Daoy (cell line): ENCODE results near the gene KSR2. TPM values are rescaled to one million over a fixed set of nuclear protein-coding genes. Genes with fewer than 3 reads are reported as not detected.
"Not testable (repeated sequence)": the region's sequence is repeated elsewhere in the genome, so short reads cannot be mapped to it uniquely, and the experiment has no call there.

Experiments used
- DNase-seq: peaks from one replicate; pipeline ENCODE4 v3.0.0-alpha.2; 2015; ENCODE audit warnings: low read depth
- total RNA-seq: library from RNA; depleted of rRNA; stranded (reverse); fragments of >200 nt; shearing (Covaris generic); gene quantifications from 2 replicates; pipeline ENCODE4 v1.2.3, GENCODE V29; 2014

The KSR2 gene
- total RNA-seq, 1 experiment from 2014 or later: 0.29 TPM

GRCh38 chr12:117761528-117762100 is 207.2 kb downstream of the KSR2 start:
- no peak for DNase-seq

- DNase-seq: no peak
Observed at GRCh38 chr12:117760990-117761389, 207.8 kb downstream of the KSR2 start.

- DNase-seq: no peak
Observed at GRCh38 chr12:117750657-117751056, 218.1 kb downstream of the KSR2 start.

GRCh38 chr12:117749431-117749830 is 219.4 kb downstream of the KSR2 start:
- no peak for DNase-seq

GRCh38 chr12:117746358-117746757 is 222.4 kb downstream of the KSR2 start:
- not testable (repeated sequence) for DNase-seq

GRCh38 chr12:117744418-117744817 is 224.4 kb downstream of the KSR2 start:
- DNase-seq: no peak

- no peak for DNase-seq
Observed at GRCh38 chr12:117743761-117744160, 225.0 kb downstream of the KSR2 start.

GRCh38 chr12:117742721-117743120 is 226.1 kb downstream of the KSR2 start:
- DNase-seq: peak; percentile 10

- no peak for DNase-seq
Observed at GRCh38 chr12:117738233-117738632, 230.6 kb downstream of the KSR2 start.

- no peak for DNase-seq
Observed at GRCh38 chr12:117733549-117733805, 235.3 kb downstream of the KSR2 start.

GRCh38 chr12:117732761-117733548 is 235.8 kb downstream of the KSR2 start:
- DNase-seq: no peak

GRCh38 chr12:117731131-117731530 is 237.7 kb downstream of the KSR2 start:
- not testable (repeated sequence) for DNase-seq

GRCh38 chr12:117727301-117727700 is 241.5 kb downstream of the KSR2 start:
- no peak for DNase-seq

- DNase-seq: no peak
Observed at GRCh38 chr12:117724543-117724942, 244.2 kb downstream of the KSR2 start.

- DNase-seq: no peak
Observed at GRCh38 chr12:117718559-117718958, 250.2 kb downstream of the KSR2 start.

- DNase-seq: no peak
Observed at GRCh38 chr12:117718141-117718540, 250.6 kb downstream of the KSR2 start.

GRCh38 chr12:117714203-117714602 is 254.6 kb downstream of the KSR2 start:
- no peak for DNase-seq

GRCh38 chr12:117710121-117710520 is 258.7 kb downstream of the KSR2 start:
- DNase-seq: no peak

GRCh38 chr12:117707861-117708260 is 260.9 kb downstream of the KSR2 start:
- DNase-seq: no peak

GRCh38 chr12:117703584-117703983 is 265.2 kb downstream of the KSR2 start:
- no peak for DNase-seq

GRCh38 chr12:117702741-117703140 is 266.0 kb downstream of the KSR2 start:
- no peak for DNase-seq

GRCh38 chr12:117699575-117699974 is 269.2 kb downstream of the KSR2 start:
- peak; percentile 33 for DNase-seq

- no peak for DNase-seq
Observed at GRCh38 chr12:117699118-117699517, 269.7 kb downstream of the KSR2 start.

- no peak for DNase-seq
Observed at GRCh38 chr12:117695956-117696355, 272.8 kb downstream of the KSR2 start.
